GM21723 (cell line): Measurements from ENCODE around the gene SERTAD1.
A peak's percentile ranks its signal among the peaks of the same experiment; 100 is the strongest.

Experiments used
- ATAC-seq: cut with Tn5 transposase; IDR thresholded peaks from one replicate; pipeline ENCODE4 v1.9.1; 2021; ENCODE audit warnings: mild to moderate bottlenecking, moderate library complexity; ENCODE audit not compliant: unreplicated experiment

The SERTAD1 gene

GRCh38 chr19:40407714-40408597 lies 17.8 kb downstream of the SERTAD1 start:
- no peak for ATAC-seq

- ATAC-seq = peak; percentile 74
Measured at GRCh38 chr19:40403262-40403984, 22.4 kb downstream of the SERTAD1 start.

GRCh38 chr19:40400559-40400958 lies 25.2 kb downstream of the SERTAD1 start:
- ATAC-seq = no peak

GRCh38 chr19:40398417-40399131 lies 27.2 kb downstream of the SERTAD1 start:
- no peak for ATAC-seq

- ATAC-seq = no peak
Measured at GRCh38 chr19:40397568-40397906, 28.3 kb downstream of the SERTAD1 start.

GRCh38 chr19:40396886-40397567 lies 28.8 kb downstream of the SERTAD1 start:
- no peak for ATAC-seq

GRCh38 chr19:40395956-40396355 lies 29.8 kb downstream of the SERTAD1 start:
- no peak for ATAC-seq

GRCh38 chr19:40394816-40395210 lies 31.0 kb downstream of the SERTAD1 start:
- ATAC-seq = no peak

GRCh38 chr19:40393894-40394815 lies 31.6 kb downstream of the SERTAD1 start:
- ATAC-seq = no peak

- ATAC-seq = no peak
Measured at GRCh38 chr19:40392894-40393517, 32.8 kb downstream of the SERTAD1 start.

- no peak for ATAC-seq
Measured at GRCh38 chr19:40392123-40392522, 33.7 kb downstream of the SERTAD1 start.

GRCh38 chr19:40390084-40390742 lies 35.6 kb downstream of the SERTAD1 start, which contains the start of gene HIPK4:
Gene HIPK4, minus strand, starts transcription at chr19:40390181. Its CDS starts 279 bp downstream, at chr19:40389902.
- ATAC-seq = no peak

- no peak for ATAC-seq
Measured at GRCh38 chr19:40389404-40390083, 36.2 kb downstream of the SERTAD1 start.

GRCh38 chr19:40388481-40388880 lies 37.3 kb downstream of the SERTAD1 start:
- ATAC-seq = no peak

GRCh38 chr19:40387155-40387554 lies 38.6 kb downstream of the SERTAD1 start:
- ATAC-seq = no peak

- no peak for ATAC-seq
Measured at GRCh38 chr19:40383668-40384248, 42.0 kb downstream of the SERTAD1 start.

GRCh38 chr19:40381321-40381720 lies 44.5 kb downstream of the SERTAD1 start:
- ATAC-seq = no peak
